K562 (cell line): Measurements from ENCODE around the gene CCDC27. TPM values are rescaled to one million over a fixed set of nuclear protein-coding genes. Genes with fewer than 3 reads are reported as not detected.

Experiments
- DPF2 ChIP-seq: fragments of 450-650 bp; IDR thresholded peaks from 2 replicates; pipeline ENCODE4 v1.6.1; 2016
- E2F6 ChIP-seq, 2 experiments: IDR thresholded peaks; 2 replicates each; pipeline ENCODE4 v1.6.1; 2011; ENCODE audit warnings: borderline replicate concordance in 1 of 2, control low read depth in 1 of 2, low read depth in 1 of 2, low read length in 1 of 2, mild to moderate bottlenecking in 1 of 2, mixed read lengths in 1 of 2, moderate library complexity in 1 of 2; ENCODE audit not compliant: insufficient read depth in 1 of 2, insufficient read length in 1 of 2, poor library complexity in 1 of 2, severe bottlenecking in 1 of 2; ENCODE audit errors: extremely low read depth in 1 of 2
- EP400 ChIP-seq: fragments of 450-650 bp; IDR thresholded peaks from 2 replicates; pipeline ENCODE4 v1.6.1; 2017; ENCODE audit warnings: antibody characterized with exemption, mild to moderate bottlenecking, moderate library complexity
- FOXJ3 ChIP-seq: sonication (generic); formaldehyde crosslinking; IDR thresholded peaks from 2 replicates; pipeline ENCODE4 v1.4.0; 2020; ENCODE audit warnings: mild to moderate bottlenecking, missing genetic modification reagents
- KLF16 ChIP-seq: IDR thresholded peaks from 2 replicates; pipeline ENCODE4 v1.6.1; 2016; ENCODE audit warnings: antibody characterized with exemption
- L3MBTL2 ChIP-seq: fragments of 450-650 bp; IDR thresholded peaks from 2 replicates; pipeline ENCODE4 v1.6.1; 2016; ENCODE audit warnings: mild to moderate bottlenecking, moderate library complexity
- MGA ChIP-seq: fragments of 450-650 bp; IDR thresholded peaks from 2 replicates; pipeline ENCODE4 v1.6.1; 2016; ENCODE audit warnings: mild to moderate bottlenecking, moderate library complexity
- NR2C2 ChIP-seq, 2 experiments: fragments of 200-800 bp in 1 of 2; sonication (Bioruptor generic) in 1 of 2; sonication (generic) in 1 of 2; formaldehyde crosslinking in 1 of 2; IDR thresholded peaks; 2 replicates each; pipeline versions ENCODE4 v1.6.1 to v1.8.0; 2016 to 2022; ENCODE audit warnings: mild to moderate bottlenecking in 1 of 2, missing compliant biosample characterization in 1 of 2, missing genetic modification characterization in 1 of 2, missing genetic modification reagents in 1 of 2
- PCBP1 ChIP-seq: fragments of 200-400 bp; formaldehyde crosslinking; IDR thresholded peaks from 2 replicates; pipeline ENCODE4 v1.6.1; 2018; ENCODE audit warnings: mild to moderate bottlenecking, low read depth, low read length; ENCODE audit not compliant: poor library complexity, severe bottlenecking
- SMARCE1 ChIP-seq: fragments of 450-650 bp; IDR thresholded peaks from 2 replicates; pipeline ENCODE4 v1.7.1; 2016; ENCODE audit warnings: mild to moderate bottlenecking
- TAF15 ChIP-seq: fragments of 200-400 bp; formaldehyde crosslinking; IDR thresholded peaks from 2 replicates; pipeline ENCODE4 v1.6.1; 2017; ENCODE audit warnings: mild to moderate bottlenecking, low read depth, low read length, moderate library complexity
- ZNF239 ChIP-seq: fragments of 250-450 bp; sonication (Bioruptor Pico); IDR thresholded peaks from 2 replicates; pipeline ENCODE4 v1.4.0; 2020; ENCODE audit warnings: mild to moderate bottlenecking
- ZNF311 ChIP-seq: fragments of 250-450 bp; sonication (Bioruptor Pico); IDR thresholded peaks from 2 replicates; pipeline ENCODE4 v1.4.0; 2020; ENCODE audit warnings: mild to moderate bottlenecking, moderate library complexity
- polyA plus RNA-seq, 8 experiments: library from polyadenylated mRNA; depleted of rRNA in 4 of 8; stranded (reverse) in 5 of 8; unstranded in 3 of 8; fragments of >200 nt; fragmentation: Nextera tagmentation in 2 of 8; fragmentation: Illumina TruSeq in 1 of 8; extraction: Ambion mirVana in 2 of 8; extraction: Trizol in 1 of 8; gene quantifications; 2 replicates each; pipeline versions ENCODE4 v1.2.1 to v1.2.3, GENCODE V29; 2011 to 2014; ENCODE audit warnings: inconsistent platforms in 1 of 8, missing spikeins in 1 of 8
- total RNA-seq, 7 experiments: library from RNA; depleted of rRNA in 6 of 7; stranded (reverse); fragments of >200 nt in 6 of 7; fragmentation: Illumina TruSeq in 2 of 7; extraction: Trizol in 2 of 7; gene quantifications; 2 replicates each; pipeline versions ENCODE4 v1.2.1 to v1.2.3, GENCODE V29; 2011 to 2021; ENCODE audit warnings: low replicate concordance in 1 of 7

CCDC27 gene
- total and polyA plus RNA-seq, 9 of the 15 experiments (the other 6 are each of a cell fraction or from before 2014, with no cell fraction given): 0.01 to 0.04 TPM; not detected in 7

GRCh38 chr1:3803905-3804626, 51.8 kb downstream of the CCDC27 start (continued):
- TF ChIP-seq NR2C2 (CRISPR knock-in tag; IDR thresholded peaks at IDR 0.05) (no peak), NR2C2 (tag; IDR thresholded peaks at IDR 0.05) (peak; percentile 45; the same call in 1 of the 2 replicates), ZNF311 (CRISPR knock-in tag) (no peak), L3MBTL2 (peak; percentile 86), KLF16 (no peak), SMARCE1 (0 out of 2 replicates have a peak, but pooled peaks have one; percentile 36), ZNF239 (no peak), TAF15 (no peak), EP400 (peak; percentile 17; the same call in 1 of the 2 replicates), DPF2 (peak; percentile 51), PCBP1 (no peak), MGA (peak; percentile 86), FOXJ3 (no peak), E2F6 (IDR thresholded peaks at IDR 0.05; ENCODE audit: borderline replicate concordance in 1 of 2, extremely low read depth in 1 of 2, insufficient read depth in 1 of 2, insufficient read length in 1 of 2, low read depth in 1 of 2, low read length in 1 of 2, poor library complexity in 1 of 2, severe bottlenecking in 1 of 2) (no peak)
